SU-DHL-6 (cell line): ENCODE data around the gene PROSER1.

Experiments used
- EZH2phosphoT487 ChIP-seq: fragments of 200-600 bp; sonication (generic), shearing (Covaris generic); conservative IDR thresholded peaks from 2 replicates; pipeline ENCODE4 v1.6.1; 2018; ENCODE audit warnings: mild to moderate bottlenecking, antibody characterized with exemption, low read length, moderate library complexity, mixed read lengths
- TF ChIP-seq, protein P1 (sequence below): fragments of 200-600 bp; sonication (generic); IDR thresholded peaks from one replicate; pipeline ENCODE4 v1.5.1; 2017; ENCODE audit warnings: antibody characterized with exemption, mild to moderate bottlenecking, low read length, moderate library complexity; ENCODE audit not compliant: insufficient read depth, poor library complexity, severe bottlenecking

DNA sequence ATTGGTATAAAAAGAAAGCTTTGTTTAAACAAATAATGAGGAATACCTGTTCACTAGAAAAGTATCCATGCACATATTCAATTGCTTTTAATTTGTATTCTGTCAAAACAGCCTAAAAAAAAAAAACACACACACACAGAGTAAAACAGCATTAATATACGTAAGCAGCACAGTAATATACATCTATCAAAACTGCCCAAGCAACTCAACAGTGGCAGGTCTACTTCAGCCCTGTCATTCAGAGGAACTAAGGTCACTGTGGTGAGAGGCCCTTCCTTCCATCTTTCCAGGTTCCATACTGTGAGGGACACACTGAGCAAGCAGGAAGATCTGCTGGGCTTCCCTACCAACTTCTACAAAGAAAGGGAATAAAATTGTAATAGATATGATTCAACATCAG lies 3.8 kb downstream of the PROSER1 start:
- TF ChIP-seq, protein P1, sequence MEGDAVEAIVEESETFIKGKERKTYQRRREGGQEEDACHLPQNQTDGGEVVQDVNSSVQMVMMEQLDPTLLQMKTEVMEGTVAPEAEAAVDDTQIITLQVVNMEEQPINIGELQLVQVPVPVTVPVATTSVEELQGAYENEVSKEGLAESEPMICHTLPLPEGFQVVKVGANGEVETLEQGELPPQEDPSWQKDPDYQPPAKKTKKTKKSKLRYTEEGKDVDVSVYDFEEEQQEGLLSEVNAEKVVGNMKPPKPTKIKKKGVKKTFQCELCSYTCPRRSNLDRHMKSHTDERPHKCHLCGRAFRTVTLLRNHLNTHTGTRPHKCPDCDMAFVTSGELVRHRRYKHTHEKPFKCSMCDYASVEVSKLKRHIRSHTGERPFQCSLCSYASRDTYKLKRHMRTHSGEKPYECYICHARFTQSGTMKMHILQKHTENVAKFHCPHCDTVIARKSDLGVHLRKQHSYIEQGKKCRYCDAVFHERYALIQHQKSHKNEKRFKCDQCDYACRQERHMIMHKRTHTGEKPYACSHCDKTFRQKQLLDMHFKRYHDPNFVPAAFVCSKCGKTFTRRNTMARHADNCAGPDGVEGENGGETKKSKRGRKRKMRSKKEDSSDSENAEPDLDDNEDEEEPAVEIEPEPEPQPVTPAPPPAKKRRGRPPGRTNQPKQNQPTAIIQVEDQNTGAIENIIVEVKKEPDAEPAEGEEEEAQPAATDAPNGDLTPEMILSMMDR: no peak
- TF ChIP-seq EZH2phosphoT487: no peak
